SW 1271 (cell line): ENCODE results near the gene MYH9.
"Not testable (repeated sequence)": the region's sequence is repeated elsewhere in the genome, so short reads cannot be mapped to it uniquely, and the experiment has no call there.

Source experiments
- DNase-seq, 2 experiments: peaks; one replicate each; lab custom pipeline; 2025; lab: John Stamatoyannopoulos, UW

Gene MYH9

GRCh38 chr22:36413022-36413775 lies 25.4 kb upstream of the MYH9 start:
- no peak for DNase-seq

GRCh38 chr22:36411589-36412258 lies 24.0 kb upstream of the MYH9 start:
- DNase-seq: no peak

- DNase-seq: no peak
Observed at GRCh38 chr22:36409911-36410756, 22.4 kb upstream of the MYH9 start.

GRCh38 chr22:36409554-36409910 lies 21.8 kb upstream of the MYH9 start:
- DNase-seq: not testable (repeated sequence)

- no peak for DNase-seq
Observed at GRCh38 chr22:36409056-36409455, 21.3 kb upstream of the MYH9 start.

- DNase-seq: no peak
Observed at GRCh38 chr22:36406721-36407120, 19.0 kb upstream of the MYH9 start.

- no peak for DNase-seq
Observed at GRCh38 chr22:36405671-36406538, 18.1 kb upstream of the MYH9 start.

GRCh38 chr22:36405221-36405661 lies 17.5 kb upstream of the MYH9 start:
- DNase-seq: no peak

GRCh38 chr22:36404446-36404845 lies 16.7 kb upstream of the MYH9 start:
- no peak for DNase-seq

GRCh38 chr22:36399472-36399778 lies 11.7 kb upstream of the MYH9 start:
- DNase-seq: no peak

GRCh38 chr22:36398601-36399471 lies 11.1 kb upstream of the MYH9 start:
- peak in 1 of 2 experiments; percentile 39 for DNase-seq

GRCh38 chr22:36397131-36398093 lies 9.6 kb upstream of the MYH9 start:
- no peak for DNase-seq

- no peak for DNase-seq
Observed at GRCh38 chr22:36395915-36396314, 8.1 kb upstream of the MYH9 start.

GRCh38 chr22:36395055-36395849 lies 7.5 kb upstream of the MYH9 start:
- DNase-seq: no peak

GRCh38 chr22:36391638-36392037 lies 3.9 kb upstream of the MYH9 start:
- DNase-seq: no peak

- DNase-seq: not testable (repeated sequence)
Observed at GRCh38 chr22:36389122-36389521, 1.4 kb upstream of the MYH9 start.

- DNase-seq: no peak
Observed at GRCh38 chr22:36387709-36387958, 133 bp downstream of the MYH9 start.

GRCh38 chr22:36386900-36387708 lies 663 bp downstream of the MYH9 start:
- DNase-seq: no peak
